ENCODE data around the gene PHIP.

- TF ChIP-seq POLR2AphosphoS5 (IDR thresholded peaks at IDR 0.05), result no peak
- no peak for TF ChIP-seq CTCF (IDR thresholded peaks at IDR 0.05)
- no peak for TF ChIP-seq POLR2A (IDR thresholded peaks at IDR 0.05)
- TF ChIP-seq EP300 (IDR thresholded peaks at IDR 0.05), result no peak
These were observed 82.1 kb downstream of the PHIP start for GRCh38 chr6:78995946-78996345.

Measured in upper lobe of left lung (tissue), 4 donors.